ENCODE results near the gene C6orf89.
A peak's percentile ranks its signal among the peaks of the same experiment; 100 is the strongest.
"Not testable (repeated sequence)": the region's sequence is repeated elsewhere in the genome, so short reads cannot be mapped to it uniquely, and the experiment has no call there.

The C6orf89 gene

DNA sequence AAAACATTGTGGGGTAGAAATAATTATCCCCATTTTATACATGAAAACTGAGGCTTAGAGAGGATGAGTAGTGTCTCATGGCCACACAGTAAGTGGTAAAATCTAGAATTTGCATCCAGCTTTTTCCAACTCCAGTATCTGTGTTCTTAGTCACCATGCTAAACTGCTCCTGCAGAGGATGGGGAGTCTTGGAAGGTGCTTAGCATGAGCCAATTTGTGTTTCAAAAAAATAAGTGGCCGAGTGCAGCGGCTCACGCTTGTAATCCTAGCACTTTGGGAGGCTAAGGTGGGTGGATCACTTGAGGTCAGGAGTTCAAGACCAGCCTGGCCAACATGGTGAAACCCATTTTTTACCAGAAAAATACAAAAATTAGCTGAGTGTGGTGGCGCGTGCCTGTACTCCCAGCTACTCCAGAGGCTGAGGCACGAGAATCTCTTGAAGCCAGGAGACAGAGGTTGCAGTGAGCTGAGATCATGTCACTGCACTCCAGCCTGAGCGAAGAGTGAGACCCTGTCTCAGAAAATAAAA lies 2.4 kb downstream of the C6orf89 start:
- no peak for DNase-seq (ENCODE audit: low spot score)

DNA sequence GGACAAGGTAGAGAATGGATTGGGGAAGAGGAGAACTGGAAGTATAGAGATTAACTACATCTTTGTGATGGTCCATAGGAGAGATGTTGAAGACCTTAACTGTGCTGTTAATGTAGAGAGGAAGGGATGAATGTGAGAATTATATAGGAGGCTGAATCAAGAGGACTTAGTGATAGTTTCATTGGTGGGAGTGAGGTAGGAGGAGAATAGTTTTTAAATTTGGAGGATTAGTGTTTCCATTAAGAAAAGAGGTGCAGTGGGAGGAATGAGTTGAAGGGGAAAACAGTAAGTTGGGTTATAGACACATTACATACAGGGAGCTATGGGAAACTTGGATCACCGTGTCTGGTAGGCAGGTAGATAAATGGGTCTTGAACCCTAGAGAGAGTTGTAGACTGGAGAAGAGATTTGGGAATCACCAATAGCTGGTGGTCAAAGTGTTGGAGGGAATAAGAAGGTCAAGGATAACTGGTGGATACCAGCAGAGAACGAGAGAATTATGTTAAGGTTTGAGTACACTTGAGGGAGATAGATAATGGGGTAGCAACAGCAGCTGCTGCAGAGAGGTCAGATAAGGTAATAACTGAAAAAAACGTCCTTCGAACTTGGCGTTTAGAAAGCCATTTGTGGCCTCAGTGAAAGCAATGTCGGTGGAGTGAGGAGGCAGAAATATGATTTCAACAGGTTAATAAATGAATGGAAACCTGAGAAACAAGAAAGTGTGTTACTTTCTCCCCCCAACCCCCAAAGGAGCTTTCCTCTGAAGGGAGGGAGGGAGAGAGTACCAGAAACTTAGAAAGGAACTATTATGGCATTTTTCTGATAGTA lies 3.1 kb downstream of the C6orf89 start:
- DNase-seq (ENCODE audit: low spot score) = no peak

DNA sequence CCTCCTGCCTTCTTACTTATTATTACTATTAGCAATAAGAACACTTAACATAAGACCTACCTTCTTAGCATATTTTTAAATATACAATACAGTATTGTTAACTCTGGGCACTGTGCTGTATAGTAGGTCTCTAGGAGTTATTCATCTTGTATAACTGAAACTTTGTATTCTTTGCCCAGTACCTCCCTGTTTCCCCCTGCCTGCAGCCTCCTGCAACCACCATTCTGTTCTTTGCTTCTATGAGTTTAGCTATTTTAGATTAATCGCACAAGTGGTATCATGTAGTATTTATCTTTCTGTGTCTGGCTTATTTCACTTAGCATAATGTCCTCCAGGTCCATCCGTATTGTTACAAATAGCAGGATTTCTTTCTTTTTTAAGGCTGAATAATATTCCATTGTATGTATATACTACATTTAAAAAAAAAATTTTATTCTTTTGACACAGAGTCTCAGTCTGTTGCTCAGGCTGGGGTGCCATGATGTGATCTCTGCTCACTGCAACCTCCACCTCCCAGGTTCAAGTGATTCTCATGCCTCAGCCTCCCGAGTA lies 4.4 kb downstream of the C6orf89 start:
- no peak for DNase-seq (ENCODE audit: low spot score)

DNA sequence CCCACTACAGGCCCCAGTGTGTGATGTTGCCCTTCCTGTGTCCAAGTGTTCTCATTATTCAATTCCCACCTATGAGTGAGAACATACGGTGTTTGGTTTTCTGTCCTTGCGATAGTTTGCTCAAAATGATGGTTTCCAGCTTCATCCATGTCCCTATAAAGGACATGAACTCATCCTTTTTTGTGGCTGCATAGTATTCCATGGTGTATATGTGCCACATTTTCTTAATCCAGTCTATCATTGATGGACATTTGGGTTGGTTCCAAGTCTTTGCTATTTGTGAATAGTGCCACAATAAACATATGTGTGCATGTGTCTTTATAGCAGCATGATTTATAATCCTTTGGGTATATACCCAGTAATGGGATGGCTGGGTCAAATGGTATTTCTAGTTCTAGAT lies 5.4 kb downstream of the C6orf89 start:
- not testable (repeated sequence) for DNase-seq (ENCODE audit: low spot score)

- DNase-seq (ENCODE audit: low spot score) = no peak
These were observed 8.5 kb downstream of the C6orf89 start for GRCh38 chr6:36893976-36894932.

GRCh38 chr6:36897609-36898008 lies 11.9 kb downstream of the C6orf89 start:
- no peak for DNase-seq (ENCODE audit: low spot score)

- no peak for DNase-seq (ENCODE audit: low spot score)
These were observed 18.4 kb downstream of the C6orf89 start for GRCh38 chr6:36904114-36904513.

DNA sequence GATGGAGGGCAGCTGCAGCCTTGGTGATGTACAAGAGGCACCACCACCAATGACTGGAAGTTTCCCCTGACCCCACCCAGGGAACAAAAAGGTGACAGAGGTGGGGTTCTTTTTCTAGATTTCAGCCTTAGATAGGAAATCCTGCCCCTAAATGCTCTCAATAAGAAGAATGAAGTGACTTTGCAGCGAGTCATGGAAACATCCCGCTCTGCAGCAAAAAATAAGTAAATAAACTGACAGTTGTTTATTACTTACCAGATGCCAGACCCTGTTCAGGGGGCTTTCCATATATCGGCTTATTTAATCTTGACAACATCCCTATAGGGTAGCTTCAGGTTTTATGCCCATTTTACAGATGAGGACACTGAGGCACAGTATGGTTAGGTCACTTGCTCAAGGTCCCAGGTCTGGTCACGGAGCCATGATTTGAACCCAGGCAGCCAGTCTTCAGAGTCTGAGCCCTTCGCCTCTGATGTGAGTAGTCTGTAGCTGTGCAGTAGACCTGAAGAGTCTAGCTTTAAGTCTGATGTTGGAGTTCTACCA lies 19.2 kb downstream of the C6orf89 start:
- no peak for DNase-seq (ENCODE audit: low spot score)

- DNase-seq (ENCODE audit: low spot score) = no peak
These were observed 21.0 kb downstream of the C6orf89 start for GRCh38 chr6:36906539-36907325.

- no peak for DNase-seq (ENCODE audit: low spot score)
These were observed 22.0 kb downstream of the C6orf89 start for GRCh38 chr6:36907781-36908180.

DNA sequence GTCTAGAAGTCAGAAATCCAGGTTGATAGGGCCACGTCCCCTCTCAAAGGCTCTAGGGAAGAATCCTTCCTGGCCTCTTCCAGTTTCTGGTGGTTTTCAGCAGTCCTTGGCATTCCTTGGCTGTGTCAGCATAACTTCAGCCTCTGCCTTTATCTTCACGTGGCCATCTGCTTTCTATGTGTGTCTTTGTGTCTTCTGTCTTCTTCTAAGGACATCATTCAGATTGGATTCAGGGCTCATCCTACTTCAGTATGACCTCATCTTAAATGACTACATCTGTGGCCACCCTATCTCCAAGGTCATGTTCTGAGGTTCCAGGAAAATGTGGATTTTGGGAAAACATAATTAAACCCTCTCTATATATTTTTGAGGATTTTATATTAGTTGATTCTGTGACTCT lies 23.0 kb downstream of the C6orf89 start:
- DNase-seq (ENCODE audit: low spot score) = no peak

GRCh38 chr6:36912030-36912454 lies 26.3 kb downstream of the C6orf89 start:
- no peak for DNase-seq (ENCODE audit: low spot score)

GRCh38 chr6:36912586-36912985 lies 26.8 kb downstream of the C6orf89 start:
- peak; percentile 81 for DNase-seq (ENCODE audit: low spot score)

GRCh38 chr6:36913082-36913481 lies 27.3 kb downstream of the C6orf89 start:
- DNase-seq (ENCODE audit: low spot score) = no peak

- DNase-seq (ENCODE audit: low spot score) = peak; percentile 32
These were observed 28.6 kb downstream of the C6orf89 start for GRCh38 chr6:36914227-36914794.

DNA sequence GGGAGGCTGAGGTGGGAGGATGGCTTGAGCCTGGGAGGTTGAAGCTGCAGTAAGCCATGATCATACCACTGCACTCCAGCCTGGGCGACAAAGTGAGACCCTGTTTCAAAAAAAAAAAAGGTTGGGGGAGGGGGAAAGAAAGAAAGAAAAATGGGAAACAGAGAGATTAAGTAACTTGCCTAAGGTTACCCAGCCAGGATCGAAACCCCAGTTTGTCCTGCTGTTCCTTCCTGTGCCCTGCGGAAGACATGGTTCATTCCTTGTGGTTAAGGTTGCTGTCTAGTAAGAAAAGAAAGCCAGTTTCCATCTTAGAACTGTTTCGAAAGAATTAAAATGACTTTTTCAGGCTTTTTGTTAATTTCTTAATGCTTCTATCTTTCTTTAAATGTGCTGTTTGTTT lies 29.8 kb downstream of the C6orf89 start:
- DNase-seq (ENCODE audit: low spot score) = no peak

GRCh38 chr6:36916126-36916525 lies 30.4 kb downstream of the C6orf89 start:
- no peak for DNase-seq (ENCODE audit: low spot score)

GRCh38 chr6:36917541-36918193 lies 31.9 kb downstream of the C6orf89 start:
- DNase-seq (ENCODE audit: low spot score) = no peak

GRCh38 chr6:36920049-36920448 lies 34.3 kb downstream of the C6orf89 start:
- no peak for DNase-seq (ENCODE audit: low spot score)

GRCh38 chr6:36920546-36920945 lies 34.8 kb downstream of the C6orf89 start:
- no peak for DNase-seq (ENCODE audit: low spot score)

Measured in hepatic stellate cell (primary cell).